Neural progenitor cell (in vitro differentiated cells): ENCODE measurements around the gene RNF213. TPM values are rescaled to one million over a fixed set of nuclear protein-coding genes. Genes with fewer than 3 reads are reported as not detected.

Experiments used
- DNase-seq: peaks from one replicate; pipeline ENCODE4 v3.0.0-alpha.2; 2016; ENCODE audit warnings: low spot score
- H2AFZ ChIP-seq: fragments of 200-600 bp; sonication (generic); replicated peaks from 2 replicates; pipeline ENCODE4 v1.6.1; 2016; ENCODE audit warnings: antibody characterized with exemption
- H3F3A ChIP-seq: fragments of 200-600 bp; sonication (generic); 2 replicates; pipeline ENCODE4 v1.6.1; 2016; ENCODE audit warnings: antibody characterized with exemption, low read depth
- H3K27ac ChIP-seq: fragments of 200-600 bp; sonication (generic); 2 replicates; pipeline ENCODE4 v1.5.1; 2016; ENCODE audit warnings: mild to moderate bottlenecking
- H3K27me3 ChIP-seq: fragments of 200-600 bp; sonication (generic); 2 replicates; pipeline ENCODE4 v1.6.1; 2016; ENCODE audit warnings: mild to moderate bottlenecking, moderate library complexity
- H3K36me3 ChIP-seq: fragments of 200-600 bp; sonication (generic); 2 replicates; pipeline ENCODE4 v1.5.1; 2016
- H3K4me1 ChIP-seq: fragments of 200-600 bp; sonication (generic); 2 replicates; pipeline ENCODE4 v1.6.1; 2016; ENCODE audit warnings: mixed run types
- H3K4me2 ChIP-seq: fragments of 200-600 bp; sonication (generic); 2 replicates; pipeline ENCODE4 v1.6.1; 2016
- H3K4me3 ChIP-seq: fragments of 200-600 bp; sonication (generic); 2 replicates; pipeline ENCODE4 v1.5.1; 2016
- H3K79me2 ChIP-seq: fragments of 200-600 bp; sonication (generic); 2 replicates; pipeline ENCODE4 v1.6.1; 2016; ENCODE audit warnings: low read depth
- H3K9ac ChIP-seq: fragments of 200-600 bp; sonication (generic); 2 replicates; pipeline ENCODE4 v1.6.1; 2016
- H3K9me3 ChIP-seq: fragments of 200-600 bp; sonication (generic); 2 replicates; pipeline ENCODE4 v1.5.1; 2016; ENCODE audit warnings: low read depth
- H4K20me1 ChIP-seq: fragments of 200-600 bp; sonication (generic); 2 replicates; pipeline ENCODE4 v1.6.1; 2016; ENCODE audit warnings: low read depth
- H3K27ac Mint-ChIP-seq: 3 replicates; pipeline ENCODE4 v1.8.0; 2021; ENCODE audit warnings: mixed read lengths
- H3K27me3 Mint-ChIP-seq: 2 replicates; pipeline ENCODE4 v1.8.0; 2022; ENCODE audit warnings: low read depth, mild to moderate bottlenecking, inconsistent platforms, moderate library complexity, mixed read lengths; ENCODE audit not compliant: insufficient read depth
- H3K36me3 Mint-ChIP-seq: 3 replicates; pipeline ENCODE4 v1.8.0; 2021; ENCODE audit warnings: mixed read lengths
- H3K4me1 Mint-ChIP-seq: 3 replicates; pipeline ENCODE4 v1.8.0; 2021; ENCODE audit warnings: mixed read lengths
- H3K4me3 Mint-ChIP-seq: 3 replicates; pipeline ENCODE4 v1.8.0; 2021; ENCODE audit warnings: mild to moderate bottlenecking, moderate library complexity, mixed read lengths
- H3K9me3 Mint-ChIP-seq: 3 replicates; pipeline ENCODE4 v1.8.0; 2020; ENCODE audit warnings: mixed read lengths
- CTCF ChIP-seq: fragments of 200-600 bp; sonication (generic); IDR thresholded peaks from 2 replicates; pipeline ENCODE4 v1.5.1; 2017; ENCODE audit warnings: antibody characterized with exemption, mild to moderate bottlenecking
- EZH2 ChIP-seq: fragments of 200-600 bp; sonication (generic); IDR thresholded peaks from 2 replicates; pipeline ENCODE4 v1.6.1; 2017; ENCODE audit warnings: antibody characterized with exemption, mild to moderate bottlenecking, moderate library complexity
- EZH2phosphoT487 ChIP-seq: fragments of 200-600 bp; sonication (generic); IDR thresholded peaks from 2 replicates; pipeline ENCODE4 v1.6.1; 2017; ENCODE audit warnings: antibody characterized with exemption
- total RNA-seq: library from RNA; depleted of rRNA; stranded (reverse); fragments of >200 nt; gene quantifications from 2 replicates; pipeline ENCODE4 v1.2.3, GENCODE V29; 2015; ENCODE audit warnings: low replicate concordance

The RNF213 gene
- total RNA-seq, 1 donor from 2014 or later, result 19.8 TPM

GRCh38 chr17:80358861-80359260 lies 98.2 kb downstream of the RNF213 start:
- no peak for DNase-seq
- no peaks in the 10 kb centered on the region for H3K27me3 ChIP-seq
- no peaks in the 10 kb centered on the region for H3K36me3 ChIP-seq
- Mint-ChIP-seq H3K9me3 (no peaks in the 10 kb centered on the region), H3K4me1 (no peaks in the 10 kb centered on the region), H3K27ac (no peak overlapping the region), H3K27me3 (peaks cover 4% of the 10 kb centered on the region), H3K4me3 (no peak overlapping the region), H3K36me3 (peaks cover 30% of the 10 kb centered on the region)
- no peaks in the 10 kb centered on the region for H4K20me1 ChIP-seq
- TF ChIP-seq EZH2 (no peak), CTCF (no peak), EZH2phosphoT487 (no peak)
- no peak overlapping the region for H3K4me2 ChIP-seq
- no peak overlapping the region for H3K27ac ChIP-seq
- no peak overlapping the region for H2AFZ ChIP-seq
- no peaks in the 10 kb centered on the region for H3F3A ChIP-seq
- no peaks in the 10 kb centered on the region for H3K9me3 ChIP-seq
- no peaks in the 10 kb centered on the region for H3K79me2 ChIP-seq
- no peak overlapping the region for H3K4me3 ChIP-seq
- no peak overlapping the region for H3K9ac ChIP-seq
- no peaks in the 10 kb centered on the region for H3K4me1 ChIP-seq

- TF ChIP-seq EZH2phosphoT487 (no peak), CTCF (no peak), EZH2 (no peak)
- Mint-ChIP-seq H3K27me3 (peaks cover 4% of the 10 kb centered on the region), H3K36me3 (peaks cover 30% of the 10 kb centered on the region), H3K4me3 (no peak overlapping the region), H3K4me1 (no peaks in the 10 kb centered on the region), H3K9me3 (no peaks in the 10 kb centered on the region), H3K27ac (no peak overlapping the region)
- Histone ChIP-seq H3K36me3 (no peaks in the 10 kb centered on the region), H3K4me2 (no peak overlapping the region), H3K4me3 (no peak overlapping the region), H2AFZ (no peak overlapping the region), H4K20me1 (no peaks in the 10 kb centered on the region), H3K4me1 (no peaks in the 10 kb centered on the region), H3K79me2 (no peaks in the 10 kb centered on the region), H3K27ac (no peak overlapping the region), H3K9me3 (no peaks in the 10 kb centered on the region), H3K9ac (no peak overlapping the region), H3F3A (no peaks in the 10 kb centered on the region), H3K27me3 (no peaks in the 10 kb centered on the region)
- no peak for DNase-seq
These were observed 98.9 kb downstream of the RNF213 start for GRCh38 chr17:80359422-80360110.

GRCh38 chr17:80360396-80360795 lies 99.7 kb downstream of the RNF213 start:
- H3K36me3 ChIP-seq, result no peaks in the 10 kb centered on the region
- H3K4me1 Mint-ChIP-seq, result no peaks in the 10 kb centered on the region

More at GRCh38 chr17:80360396-80360795, 99.7 kb downstream of the RNF213 start:
- Histone ChIP-seq H3K27ac (no peak overlapping the region), H3K27me3 (no peaks in the 10 kb centered on the region), H3K4me1 (no peaks in the 10 kb centered on the region), H3F3A (no peaks in the 10 kb centered on the region), H3K4me2 (no peak overlapping the region), H2AFZ (no peak overlapping the region), H4K20me1 (no peaks in the 10 kb centered on the region), H3K9ac (no peak overlapping the region), H3K9me3 (no peaks in the 10 kb centered on the region), H3K4me3 (no peak overlapping the region), H3K79me2 (no peaks in the 10 kb centered on the region)
- Mint-ChIP-seq H3K36me3 (peaks cover 30% of the 10 kb centered on the region), H3K9me3 (no peaks in the 10 kb centered on the region), H3K4me3 (no peak overlapping the region), H3K27ac (no peak overlapping the region), H3K27me3 (peaks cover 4% of the 10 kb centered on the region)
- DNase-seq, result no peak
- no peak for TF ChIP-seq EZH2
- TF ChIP-seq EZH2phosphoT487, result no peak
- no peak for TF ChIP-seq CTCF
